Lower leg skin (tissue), 3 donors: ENCODE results near the gene PRDM16.

ENCODE experiments used
- CTCF ChIP-seq, 3 donors: fragments of 450-650 bp; IDR thresholded peaks; one replicate each; pipeline ENCODE4 v1.5.1; 2016; ENCODE audit warnings: antibody characterized with exemption in 3 of 3, mild to moderate bottlenecking in 3 of 3, moderate library complexity in 2 of 3
- POLR2A ChIP-seq, 2 donors: fragments of 450-650 bp; IDR thresholded peaks; one replicate each; pipeline ENCODE4 v1.6.1; 2016 to 2017; ENCODE audit warnings: antibody characterized with exemption in 2 of 2, mild to moderate bottlenecking in 1 of 2, moderate library complexity in 1 of 2

DNA sequence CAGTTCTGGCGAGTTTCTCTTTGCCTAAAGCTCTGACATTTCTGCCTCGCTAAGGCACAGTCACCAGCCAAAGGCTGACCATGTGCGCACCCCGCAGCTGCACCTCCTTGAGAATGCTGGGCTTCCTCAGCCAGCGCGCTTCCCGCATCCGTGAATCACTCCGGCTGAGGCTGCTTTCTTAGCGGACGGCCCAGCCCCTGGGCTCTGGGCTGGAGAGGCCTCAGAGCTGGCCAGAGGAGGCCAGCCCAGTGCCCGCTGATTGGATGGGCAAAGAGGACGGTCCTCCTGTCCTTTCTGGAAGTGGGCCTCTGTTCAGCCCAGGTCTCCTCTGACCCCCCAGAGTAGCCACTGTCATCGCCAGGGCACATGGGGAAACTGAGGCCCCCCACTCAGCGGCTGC, 56.1 kb downstream of the PRDM16 start:
- TF ChIP-seq CTCF (IDR thresholded peaks at IDR 0.05) (no peak), POLR2A (IDR thresholded peaks at IDR 0.05) (no peak)
